Activated naive CD8-positive, alpha-beta T cell treated with anti-CD3 and anti-CD28 coated beads, Interleukin-2, amount 10 ng/mL, durations not matched to agents 7 days and 5 days (primary cell): ENCODE results near the gene PER2. TPM values are rescaled to one million over a fixed set of nuclear protein-coding genes. Genes with fewer than 3 reads are reported as not detected.
A peak's percentile ranks its signal among the peaks of the same experiment; 100 is the strongest.

ENCODE experiments used
- ATAC-seq: fragments of 150-1000 bp; cut with Tn5 transposase; one replicate; pipeline ENCODE4 v1.10.0; 2021; ENCODE audit warnings: low read depth, moderate library complexity
- POLR2A ChIA-PET: fragments of 350-600 bp; sonication (Branson Sonifier 250); formaldehyde crosslinking; loops from one replicate; lab custom pipeline; 2021; ENCODE audit warnings: antibody characterized with exemption; lab: Charles Lee
- DNase-seq: peaks from one replicate; pipeline ENCODE4 v3.0.0; 2021
- H3K27ac Mint-ChIP-seq: one replicate; pipeline ENCODE4 v1.8.0; 2022; ENCODE audit warnings: mild to moderate bottlenecking, mixed read lengths
- H3K27me3 Mint-ChIP-seq: one replicate; pipeline ENCODE4 v1.8.0; 2022; ENCODE audit warnings: mild to moderate bottlenecking, moderate library complexity, mixed read lengths
- H3K36me3 Mint-ChIP-seq: one replicate; pipeline ENCODE4 v1.8.0; 2021; ENCODE audit warnings: mild to moderate bottlenecking, mixed read lengths
- H3K4me1 Mint-ChIP-seq: one replicate; pipeline ENCODE4 v1.8.0; 2021; ENCODE audit warnings: mixed read lengths
- H3K4me3 Mint-ChIP-seq: one replicate; pipeline ENCODE4 v1.8.0; 2022; ENCODE audit warnings: mild to moderate bottlenecking, moderate library complexity, mixed read lengths
- H3K9me3 Mint-ChIP-seq: one replicate; pipeline ENCODE4 v1.8.0; 2021; ENCODE audit warnings: mixed read lengths
- total RNA-seq, 2 experiments: library from RNA; stranded (reverse); gene quantifications; one replicate each; pipeline ENCODE4 v1.2.3, GENCODE V29; 2021

PER2 gene
- total RNA-seq, 2 experiments from 2014 or later, result 13.0 to 13.7 TPM

DNA sequence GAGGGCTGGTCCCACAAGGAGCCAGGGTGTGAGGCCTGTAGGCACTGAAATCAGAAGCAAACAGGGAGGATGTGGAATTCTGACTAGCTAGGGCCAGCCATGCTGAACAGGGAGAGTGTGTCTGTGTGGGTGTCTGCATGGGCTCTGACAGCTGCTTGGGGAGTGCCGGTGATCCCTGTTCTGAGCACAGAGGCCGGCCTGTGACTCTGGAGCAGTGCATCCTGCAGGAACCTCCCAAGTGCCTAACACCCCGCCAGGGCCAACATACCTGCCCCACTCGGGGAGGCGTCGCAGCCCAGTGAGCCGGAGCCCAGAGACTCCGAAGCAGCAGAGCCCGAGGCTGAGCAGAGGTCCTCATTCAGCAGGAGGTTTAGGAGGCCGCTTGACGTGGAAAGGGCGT is 37.1 kb downstream of the PER2 start:
- no peaks in the 10 kb centered on the region for H3K9me3 Mint-ChIP-seq
- no peaks in the 10 kb centered on the region for H3K27me3 Mint-ChIP-seq
- POLR2A ChIA-PET, result no interaction called here
- DNase-seq (no peak), ATAC-seq (no peak)
- H3K36me3 Mint-ChIP-seq, result peaks cover 3% of the 10 kb centered on the region
- no peak overlapping the region for H3K27ac Mint-ChIP-seq
- no peaks in the 10 kb centered on the region for H3K4me1 Mint-ChIP-seq
- H3K4me3 Mint-ChIP-seq, result no peak overlapping the region

DNA sequence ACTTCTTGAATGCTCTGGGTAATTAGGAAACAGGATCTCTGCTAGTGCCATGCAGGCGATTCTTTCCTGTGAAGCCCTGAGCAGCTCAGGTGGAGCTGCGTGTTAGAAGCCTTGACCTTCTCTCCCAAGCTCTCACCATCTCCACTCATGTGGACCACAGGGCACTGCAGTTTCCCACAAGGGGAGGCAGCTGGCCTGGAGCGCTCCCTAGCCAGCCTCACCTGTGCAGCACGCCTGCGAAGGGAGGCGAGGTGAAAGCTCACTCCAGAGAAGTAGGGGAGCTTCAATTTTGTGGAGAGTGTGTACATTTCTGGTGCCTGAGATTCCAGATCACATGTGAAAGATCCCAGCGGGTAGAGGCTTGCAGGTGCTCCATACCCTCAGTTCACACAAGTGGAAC is 37.5 kb downstream of the PER2 start:
- Mint-ChIP-seq H3K9me3 (no peaks in the 10 kb centered on the region), H3K27ac (no peak overlapping the region), H3K4me3 (no peak overlapping the region), H3K36me3 (peaks cover 3% of the 10 kb centered on the region), H3K27me3 (no peaks in the 10 kb centered on the region), H3K4me1 (no peaks in the 10 kb centered on the region)
- POLR2A ChIA-PET, result no interaction called here
- ATAC-seq, result no peak
- DNase-seq, result no peak

DNA sequence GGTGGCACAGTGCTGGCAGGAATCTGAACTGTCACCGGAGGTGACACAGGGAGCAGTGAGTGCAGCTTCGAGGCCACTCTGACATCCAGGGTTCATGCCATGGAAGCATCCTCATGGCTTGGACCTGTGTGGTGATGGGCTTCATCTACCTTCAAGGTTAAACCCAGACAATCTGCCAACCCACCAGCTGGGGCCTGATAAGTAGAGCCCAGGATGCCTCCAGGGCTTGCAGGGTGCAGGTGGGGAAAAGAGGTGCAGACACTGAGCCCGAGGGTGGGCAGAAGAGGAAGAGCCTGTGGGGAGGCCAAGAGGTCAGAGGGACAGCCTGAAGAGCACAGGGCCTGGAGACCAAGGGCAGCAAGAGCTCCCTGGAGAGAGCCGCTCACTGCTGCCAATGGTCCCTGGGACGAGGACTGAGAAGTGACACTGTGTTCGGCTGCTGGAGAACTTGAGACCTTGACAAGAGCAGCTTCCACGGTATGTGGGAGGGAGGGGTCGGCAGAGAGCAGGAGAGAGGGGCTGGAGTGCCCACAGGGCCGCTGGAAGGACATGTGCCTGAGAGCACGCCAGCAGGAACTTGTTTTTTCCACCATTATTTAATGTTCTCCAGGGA is 40.5 kb downstream of the PER2 start:
- H3K4me3 Mint-ChIP-seq, result no peak overlapping the region
- H3K4me1 Mint-ChIP-seq, result no peaks in the 10 kb centered on the region
- no peak for ATAC-seq
- POLR2A ChIA-PET, result no interaction called here
- no peak for DNase-seq
- peaks cover 5% of the 10 kb centered on the region for H3K36me3 Mint-ChIP-seq
- no peaks in the 10 kb centered on the region for H3K27me3 Mint-ChIP-seq
- no peak overlapping the region for H3K27ac Mint-ChIP-seq
- H3K9me3 Mint-ChIP-seq, result no peaks in the 10 kb centered on the region

DNA sequence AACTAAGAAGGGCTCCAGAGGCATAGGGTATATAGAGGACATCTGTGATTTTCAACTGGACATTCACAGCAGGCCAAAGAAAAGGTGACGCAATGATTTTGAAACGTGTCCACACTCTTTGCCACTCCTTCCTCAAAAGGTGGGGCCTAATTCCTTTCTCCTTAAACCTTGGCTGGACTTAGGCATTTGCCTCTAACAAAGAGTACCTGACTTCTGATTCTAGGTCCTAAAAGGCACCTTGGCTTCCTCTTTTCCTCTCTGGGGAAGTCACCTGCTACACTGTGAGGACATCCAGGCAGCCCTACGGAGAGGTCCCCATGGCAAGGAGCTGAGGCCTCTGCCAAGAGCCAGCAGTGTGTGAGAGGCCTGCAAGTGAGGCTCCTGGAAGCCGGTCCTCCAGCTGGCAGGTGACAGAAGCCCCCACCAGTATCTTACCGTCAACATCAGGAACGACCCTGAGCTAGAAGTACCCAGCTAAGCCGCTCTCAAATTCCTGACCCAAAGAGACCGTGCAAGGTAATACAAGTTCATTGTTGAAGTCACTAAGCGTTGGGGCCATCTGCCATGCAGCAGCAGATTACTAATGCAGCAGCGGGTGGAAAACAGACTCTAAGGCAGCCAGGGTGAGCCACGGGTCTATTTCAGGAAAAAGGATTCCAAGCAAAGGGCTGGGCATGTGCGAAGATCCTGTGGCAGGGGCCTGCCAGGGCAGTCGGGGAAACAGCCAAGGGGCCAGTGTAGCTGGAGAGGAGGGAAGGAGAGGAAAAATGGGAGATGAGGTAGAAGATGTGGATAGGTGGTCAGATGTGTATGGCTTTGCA is 41.2 kb downstream of the PER2 start:
- no peak for DNase-seq
- no peak for ATAC-seq
- Mint-ChIP-seq H3K36me3 (peaks cover 5% of the 10 kb centered on the region), H3K27me3 (no peaks in the 10 kb centered on the region), H3K27ac (peak overlapping the region; percentile 33), H3K4me1 (no peaks in the 10 kb centered on the region), H3K4me3 (no peak overlapping the region), H3K9me3 (no peaks in the 10 kb centered on the region)
- POLR2A ChIA-PET, result no interaction called here

DNA sequence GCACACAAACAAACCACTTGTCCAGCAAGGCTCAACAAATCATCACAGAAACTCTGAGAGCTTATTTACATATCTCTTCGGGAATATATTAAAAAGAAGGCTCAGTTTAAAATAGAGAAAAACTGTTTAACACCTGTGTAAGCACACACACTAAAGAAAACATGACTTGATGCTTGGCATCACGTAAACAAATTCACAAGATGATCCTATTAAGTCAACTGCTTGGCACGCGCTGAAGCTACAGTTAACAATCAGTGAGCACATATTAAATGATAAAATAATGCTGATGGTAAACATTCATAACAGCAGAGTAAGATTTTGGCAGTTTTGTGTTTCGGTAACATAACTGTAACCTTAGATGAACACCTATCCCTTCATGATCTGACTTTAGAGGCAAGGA is 44.3 kb downstream of the PER2 start:
- no peaks in the 10 kb centered on the region for H3K9me3 Mint-ChIP-seq
- DNase-seq (no peak), ATAC-seq (no peak)
- no peak overlapping the region for H3K27ac Mint-ChIP-seq
- peaks cover 2% of the 10 kb centered on the region for H3K4me1 Mint-ChIP-seq
- H3K27me3 Mint-ChIP-seq, result peaks cover 9% of the 10 kb centered on the region
- no peak overlapping the region for H3K4me3 Mint-ChIP-seq
- POLR2A ChIA-PET, result interaction anchor here (0.7 kb wide), 1 partner anchor 43 kb away, joined by 3 read pairs; no protein-coding TSS in a partner anchor
- peaks cover 5% of the 10 kb centered on the region for H3K36me3 Mint-ChIP-seq

DNA sequence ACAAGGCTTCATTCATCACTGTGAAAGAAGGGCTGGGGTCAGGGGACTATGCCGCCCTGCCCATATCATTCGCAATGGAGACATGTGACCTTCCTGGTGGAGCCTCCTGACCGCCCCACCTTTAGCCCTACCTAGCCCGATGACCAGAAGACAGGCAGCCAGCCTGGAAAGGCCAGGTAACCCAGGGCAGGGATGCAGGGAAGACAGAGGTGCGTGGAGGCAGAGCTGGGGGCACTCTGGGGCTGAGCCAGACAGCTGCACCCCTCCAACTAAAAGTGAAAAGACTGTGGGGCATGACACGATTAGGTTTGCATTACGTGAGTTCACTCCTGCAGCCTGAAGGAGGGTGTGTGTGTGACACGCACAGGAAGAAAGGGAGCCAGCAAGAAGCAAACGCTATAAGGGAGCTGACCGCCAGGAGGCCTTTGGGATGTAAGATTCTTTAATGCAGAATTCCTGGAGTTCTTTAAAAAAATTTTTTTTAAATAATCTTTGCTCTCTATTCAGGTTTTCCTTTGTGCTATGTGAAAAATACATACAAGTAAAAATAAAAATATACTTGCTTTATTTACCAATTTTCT is 44.8 kb downstream of the PER2 start:
- ATAC-seq, result no peak

DNA sequence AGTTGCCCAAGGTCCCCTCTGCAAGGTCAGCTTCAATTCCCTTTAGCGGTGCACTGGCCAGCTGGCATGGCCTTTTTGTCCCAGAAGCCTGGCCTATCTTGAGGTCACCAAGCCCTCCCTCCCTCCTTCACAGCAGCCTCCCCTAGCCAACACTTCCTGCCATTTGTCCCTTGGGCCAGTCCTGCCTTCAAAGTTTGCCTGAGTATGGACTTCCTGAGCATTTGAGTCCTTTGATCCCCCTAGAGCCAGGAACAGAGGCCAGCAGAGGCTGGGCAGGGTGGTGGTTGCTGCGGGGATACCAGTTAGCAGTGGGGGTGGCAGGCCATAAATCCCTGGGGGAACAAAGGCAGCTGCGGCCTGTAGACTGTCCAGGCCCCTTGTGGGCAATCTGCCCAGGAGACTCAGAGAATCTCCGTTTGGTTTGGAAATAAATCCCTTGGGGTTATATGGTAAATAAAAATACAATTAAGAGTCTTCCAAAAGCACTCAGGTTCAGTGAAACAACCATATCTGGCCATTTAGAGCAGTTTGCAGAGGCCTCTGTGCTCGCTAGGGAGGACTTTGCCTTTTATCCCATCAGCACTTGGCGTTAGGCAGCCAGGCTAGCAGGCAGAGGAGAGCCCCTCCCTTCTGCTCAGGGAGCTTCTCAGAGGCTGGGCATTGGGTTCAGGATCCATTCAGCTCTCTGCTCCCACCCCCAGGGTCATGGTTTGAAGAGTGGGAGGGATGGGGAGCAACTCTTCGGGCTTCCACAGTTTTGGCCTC is 45.5 kb downstream of the PER2 start:
- H3K27me3 Mint-ChIP-seq, result peaks cover 16% of the 10 kb centered on the region
- no peaks in the 10 kb centered on the region for H3K9me3 Mint-ChIP-seq
- peaks cover 2% of the 10 kb centered on the region for H3K4me1 Mint-ChIP-seq
- peaks cover 5% of the 10 kb centered on the region for H3K36me3 Mint-ChIP-seq
- H3K27ac Mint-ChIP-seq, result no peak overlapping the region
- DNase-seq, result no peak
- H3K4me3 Mint-ChIP-seq, result no peak overlapping the region
- POLR2A ChIA-PET, result interaction anchor here (0.6 kb wide), 1 partner anchor 1235 kb away, joined by 3 read pairs; no protein-coding TSS in a partner anchor
- ATAC-seq, result no peak

More for the DNA sequence above, 44.8 kb downstream of the PER2 start:
- Mint-ChIP-seq H3K27ac (no peak overlapping the region), H3K9me3 (no peaks in the 10 kb centered on the region), H3K27me3 (peaks cover 9% of the 10 kb centered on the region), H3K4me1 (peaks cover 2% of the 10 kb centered on the region), H3K36me3 (peaks cover 5% of the 10 kb centered on the region), H3K4me3 (no peak overlapping the region)
- no peak for DNase-seq
- POLR2A ChIA-PET, result interaction anchor here (0.6 to 0.7 kb wide), 2 partner anchors 44 to 1234 kb away, joined by 3 read pairs; no protein-coding TSS in a partner anchor

DNA sequence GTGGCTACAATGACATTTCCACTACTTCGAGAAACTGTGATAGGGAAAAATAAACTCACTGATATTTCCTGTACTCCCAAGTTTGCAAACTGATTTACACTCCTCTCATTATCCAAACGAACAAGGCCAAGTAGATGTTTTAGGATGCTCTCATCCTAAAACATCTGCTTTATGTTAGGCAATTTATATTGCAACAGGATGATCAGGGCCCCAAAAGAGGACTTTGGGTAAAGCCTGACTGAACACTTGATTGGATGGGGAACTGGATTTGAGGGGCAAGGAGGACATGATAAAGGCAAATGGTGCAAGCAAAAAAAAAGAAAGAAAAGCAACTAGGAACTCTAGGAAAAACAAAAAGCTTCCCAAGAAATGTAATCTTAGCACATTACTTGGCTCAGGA is 46.4 kb downstream of the PER2 start:
- peaks cover 5% of the 10 kb centered on the region for H3K36me3 Mint-ChIP-seq
- POLR2A ChIA-PET, result no interaction called here
- H3K9me3 Mint-ChIP-seq, result no peaks in the 10 kb centered on the region
- H3K27me3 Mint-ChIP-seq, result peaks cover 24% of the 10 kb centered on the region
- no peak overlapping the region for H3K27ac Mint-ChIP-seq
- peak overlapping the region; percentile 12 for H3K4me3 Mint-ChIP-seq
- no peak for ATAC-seq
- peaks cover 2% of the 10 kb centered on the region for H3K4me1 Mint-ChIP-seq
- no peak for DNase-seq

DNA sequence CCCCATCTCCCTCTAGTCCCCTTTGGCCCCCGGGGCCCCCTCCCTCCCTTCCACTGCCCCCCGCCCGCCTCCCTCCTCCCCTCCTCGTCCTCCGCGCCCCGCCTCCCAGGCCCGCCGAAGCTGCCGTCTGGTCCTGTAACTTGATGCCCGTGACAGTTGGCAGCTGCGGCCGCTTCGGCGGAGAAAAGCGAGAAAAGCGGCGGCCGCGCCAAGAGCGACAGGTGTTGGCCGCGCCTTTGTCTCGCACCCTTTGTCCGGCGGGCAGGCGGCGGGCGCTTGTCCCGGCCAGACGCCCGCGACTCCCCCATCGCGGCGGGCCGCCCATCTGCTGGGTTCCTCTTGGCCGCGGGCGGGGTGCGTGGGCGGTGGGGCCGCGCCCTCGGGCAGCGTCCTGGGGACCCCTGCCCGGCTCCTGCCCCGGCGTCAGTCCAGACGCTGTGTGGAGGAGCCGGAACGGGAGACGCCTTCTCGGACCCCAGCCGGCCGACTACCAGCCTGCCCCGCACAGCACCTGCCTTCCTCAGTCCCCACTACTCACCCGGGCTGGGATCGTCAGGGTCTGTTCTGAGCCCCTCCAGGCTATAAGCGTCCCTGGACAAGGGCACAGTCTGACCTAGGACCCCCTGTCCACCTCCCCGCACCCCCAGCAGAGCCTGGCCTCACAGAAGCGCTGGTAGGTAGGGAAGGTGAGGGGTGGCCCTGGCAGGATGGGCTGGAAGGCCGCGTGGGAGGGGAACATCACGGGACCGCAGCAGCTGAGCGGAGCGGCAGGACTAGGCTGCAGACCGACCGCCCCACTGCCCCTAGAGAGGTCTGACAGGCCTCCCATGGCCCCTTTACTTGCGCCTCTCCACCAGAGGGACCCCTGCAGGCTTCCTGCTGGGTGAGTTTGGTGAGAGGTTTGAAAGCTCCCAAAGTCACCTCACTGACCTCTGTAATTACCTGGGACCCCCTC is 47.4 kb downstream of the PER2 start:
- Mint-ChIP-seq H3K27me3 (peaks cover 32% of the 10 kb centered on the region), H3K9me3 (no peaks in the 10 kb centered on the region), H3K4me1 (peaks cover 2% of the 10 kb centered on the region), H3K4me3 (peak overlapping the region; percentile 45), H3K36me3 (peaks cover 5% of the 10 kb centered on the region), H3K27ac (no peak overlapping the region)
- no peak for DNase-seq
- POLR2A ChIA-PET, result interaction anchor here (0.8 to 1.3 kb wide), 3 partner anchors 9 to 47 kb away, joined by 3 to 6 read pairs (median 3); partner anchors contain the start of gene PER2
- ATAC-seq, result no peak

DNA sequence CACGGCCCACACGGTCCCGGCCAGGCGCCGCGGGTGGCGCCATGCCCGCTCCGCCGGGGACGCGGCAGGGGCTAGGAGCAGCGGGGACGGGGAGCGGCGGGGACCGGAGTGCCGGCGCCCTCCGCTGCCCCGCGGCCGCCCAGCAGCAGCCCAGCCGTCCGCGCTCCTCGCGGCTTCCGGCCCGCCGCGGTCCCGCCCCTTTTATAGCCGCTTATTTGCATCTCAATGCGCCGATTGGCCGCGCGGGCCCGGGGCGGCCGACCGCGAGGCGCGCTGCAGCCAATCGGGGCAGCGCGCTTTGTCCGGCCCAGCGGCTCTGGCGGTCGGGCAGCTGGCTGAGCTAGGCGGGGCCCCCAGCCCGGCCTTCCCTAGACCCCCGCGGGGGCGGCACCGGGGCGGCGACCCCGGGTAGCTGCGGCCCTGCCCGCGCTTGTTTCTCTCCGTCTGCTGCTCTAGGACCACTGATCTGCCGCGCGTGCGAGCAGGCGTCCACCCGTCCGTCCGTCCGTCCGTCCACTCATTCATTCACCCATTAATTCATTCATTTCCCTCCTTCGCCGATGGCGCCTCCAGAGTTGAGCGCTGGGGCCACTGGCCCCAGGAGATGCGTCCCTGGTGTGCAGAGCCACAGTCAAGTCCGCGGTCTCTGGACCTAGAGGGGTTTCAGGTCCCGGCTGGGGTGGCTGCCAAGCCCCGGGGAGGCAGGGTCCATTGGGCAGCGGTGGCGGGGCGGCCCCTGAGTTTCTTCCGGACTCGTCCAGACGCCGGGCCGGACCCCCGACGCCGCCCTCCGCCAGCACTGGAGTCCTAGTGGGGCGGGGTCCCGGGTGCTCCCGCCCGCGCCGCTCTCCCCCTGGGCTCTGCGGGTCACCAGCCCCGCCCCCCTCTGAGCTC is 48.3 kb downstream of the PER2 start, which contains the start of gene HES6:
Gene HES6, minus strand, starts transcription at position 176 of the 894 bp plus-strand sequence. Its CDS starts 133 bp downstream, at position 43.
- peaks cover 4% of the 10 kb centered on the region for H3K4me1 Mint-ChIP-seq
- H3K36me3 Mint-ChIP-seq, result peaks cover 2% of the 10 kb centered on the region
- peak within 1 kb of the TSS; percentile 54 for H3K27ac Mint-ChIP-seq
- H3K27me3 Mint-ChIP-seq, result peaks cover 41% of the 10 kb centered on the region
- ATAC-seq (peak; percentile 87), DNase-seq (peak; percentile 87)
- POLR2A ChIA-PET, result interaction anchor here (0.8 to 1.3 kb wide), 3 partner anchors 9 to 48 kb away, joined by 3 to 6 read pairs (median 3); partner anchors contain the start of gene PER2
- H3K9me3 Mint-ChIP-seq, result no peaks in the 10 kb centered on the region
- peak within 1 kb of the TSS; percentile 88 for H3K4me3 Mint-ChIP-seq

DNA sequence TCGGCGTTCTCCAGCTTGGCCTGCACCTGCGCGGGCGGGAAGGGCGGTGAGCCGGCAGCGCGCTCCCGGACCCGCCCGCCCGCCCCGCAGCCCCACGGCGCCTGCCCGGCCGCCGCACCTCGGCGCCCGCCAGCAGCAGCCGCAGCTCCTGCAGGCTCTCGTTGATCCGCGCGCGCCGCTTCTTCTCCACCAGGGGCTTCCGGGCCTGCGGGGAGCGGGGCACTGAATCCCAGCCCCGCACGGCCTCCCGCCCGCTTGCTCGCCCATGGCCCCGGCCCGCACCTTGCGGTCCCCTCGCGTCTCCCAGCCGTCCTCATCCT is 48.9 kb downstream of the PER2 start:
- no peak for DNase-seq
- Mint-ChIP-seq H3K4me1 (peaks cover 6% of the 10 kb centered on the region), H3K4me3 (peak overlapping the region; percentile 42), H3K27me3 (peaks cover 43% of the 10 kb centered on the region), H3K27ac (no peak overlapping the region), H3K36me3 (peaks cover 1% of the 10 kb centered on the region), H3K9me3 (no peaks in the 10 kb centered on the region)
- peak; percentile 25 for ATAC-seq
- POLR2A ChIA-PET, result interaction anchor here (0.6 to 1.3 kb wide), 2 partner anchors 8 to 37 kb away, joined by 3 to 6 read pairs; no protein-coding TSS in a partner anchor
